Neutrophil (primary cell): Measurements from ENCODE around the gene LRP2.

ENCODE experiments used
- H3K27ac ChIP-seq: fragments of 200-600 bp; sonication (generic); 2 replicates; pipeline ENCODE4 v1.5.1; 2016; ENCODE audit warnings: mild to moderate bottlenecking, moderate library complexity
- H3K27me3 ChIP-seq: fragments of 200-600 bp; sonication (generic); 2 replicates; pipeline ENCODE4 v1.6.0; 2016; ENCODE audit warnings: mild to moderate bottlenecking
- H3K36me3 ChIP-seq: fragments of 200-600 bp; sonication (generic); 2 replicates; pipeline ENCODE4 v1.5.1; 2017
- H3K4me1 ChIP-seq, 2 experiments: fragments of 200-600 bp in 1 of 2; sonication (generic) in 1 of 2; 1 replicate in 1 of 2; 2 replicates in 1 of 2; pipeline versions ENCODE4 v1.5.1 to v1.6.1; 2013 to 2016; ENCODE audit warnings: low read depth in 1 of 2, low read length in 1 of 2, mild to moderate bottlenecking in 1 of 2, moderate library complexity in 1 of 2; ENCODE audit not compliant: control insufficient read depth in 1 of 2, insufficient read depth in 1 of 2
- H3K4me3 ChIP-seq, 2 experiments: fragments of 200-600 bp in 1 of 2; sonication (generic) in 1 of 2; 1 replicate in 1 of 2; 2 replicates in 1 of 2; pipeline ENCODE4 v1.5.1; 2013 to 2016; ENCODE audit warnings: low read depth in 1 of 2, low read length in 1 of 2, mild to moderate bottlenecking in 1 of 2, moderate library complexity in 1 of 2
- H3K9me3 ChIP-seq: fragments of 200-600 bp; sonication (generic); 2 replicates; pipeline ENCODE4 v1.5.1; 2016
- TF ChIP-seq, protein P1 (sequence below): fragments of 200-600 bp; sonication (generic); IDR thresholded peaks from 2 replicates; pipeline ENCODE4 v1.5.1; 2016; ENCODE audit warnings: antibody characterized with exemption

The LRP2 gene

DNA sequence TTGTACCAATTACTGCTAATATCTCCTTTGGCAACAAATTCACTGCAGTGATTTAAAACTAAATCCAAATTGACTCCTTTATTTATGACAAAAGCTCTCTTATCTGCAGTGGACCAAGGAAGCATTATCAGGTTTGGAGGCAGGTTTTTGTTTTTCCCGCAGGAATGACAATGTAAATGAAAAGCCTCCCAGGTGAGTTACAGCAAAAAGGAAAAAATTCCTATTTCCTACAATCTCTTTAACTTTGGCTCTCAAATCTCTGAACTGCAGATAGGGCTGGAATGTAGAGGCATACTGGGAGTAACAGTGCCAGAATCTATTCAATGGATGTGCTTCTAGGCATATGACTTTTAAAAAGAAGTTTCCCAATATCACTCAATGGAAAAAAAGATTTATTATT is 28.9 kb upstream of the LRP2 start:
- Histone ChIP-seq H3K4me3 (no peak overlapping the region), H3K27ac (no peak overlapping the region)

DNA sequence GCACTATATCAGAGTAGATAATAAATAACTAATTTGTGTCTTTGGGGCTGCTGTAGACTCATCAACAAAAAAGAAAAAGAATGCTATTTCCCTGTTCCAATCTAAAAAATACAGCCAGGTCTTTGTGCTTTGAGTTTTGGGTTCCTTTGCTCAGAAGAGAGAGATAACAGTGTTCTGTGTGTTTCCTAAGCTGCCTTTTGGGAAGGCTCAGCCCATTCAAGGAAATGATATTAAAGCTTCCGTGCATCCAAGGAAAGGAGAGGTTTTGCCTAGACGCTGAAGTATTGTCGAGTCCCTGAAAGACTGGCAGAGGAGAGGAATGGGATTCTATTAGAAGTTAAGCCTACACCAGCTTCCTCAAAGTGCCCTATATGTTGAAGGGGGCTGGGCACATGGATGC is 25.8 kb upstream of the LRP2 start:
- Histone ChIP-seq H3K4me1 (no peaks in the 10 kb centered on the region), H3K27me3 (peaks cover 3% of the 10 kb centered on the region), H3K27ac (no peak overlapping the region), H3K4me3 (no peak overlapping the region), H3K36me3 (no peaks in the 10 kb centered on the region), H3K9me3 (no peaks in the 10 kb centered on the region)
- TF ChIP-seq, protein P1, sequence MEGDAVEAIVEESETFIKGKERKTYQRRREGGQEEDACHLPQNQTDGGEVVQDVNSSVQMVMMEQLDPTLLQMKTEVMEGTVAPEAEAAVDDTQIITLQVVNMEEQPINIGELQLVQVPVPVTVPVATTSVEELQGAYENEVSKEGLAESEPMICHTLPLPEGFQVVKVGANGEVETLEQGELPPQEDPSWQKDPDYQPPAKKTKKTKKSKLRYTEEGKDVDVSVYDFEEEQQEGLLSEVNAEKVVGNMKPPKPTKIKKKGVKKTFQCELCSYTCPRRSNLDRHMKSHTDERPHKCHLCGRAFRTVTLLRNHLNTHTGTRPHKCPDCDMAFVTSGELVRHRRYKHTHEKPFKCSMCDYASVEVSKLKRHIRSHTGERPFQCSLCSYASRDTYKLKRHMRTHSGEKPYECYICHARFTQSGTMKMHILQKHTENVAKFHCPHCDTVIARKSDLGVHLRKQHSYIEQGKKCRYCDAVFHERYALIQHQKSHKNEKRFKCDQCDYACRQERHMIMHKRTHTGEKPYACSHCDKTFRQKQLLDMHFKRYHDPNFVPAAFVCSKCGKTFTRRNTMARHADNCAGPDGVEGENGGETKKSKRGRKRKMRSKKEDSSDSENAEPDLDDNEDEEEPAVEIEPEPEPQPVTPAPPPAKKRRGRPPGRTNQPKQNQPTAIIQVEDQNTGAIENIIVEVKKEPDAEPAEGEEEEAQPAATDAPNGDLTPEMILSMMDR = no peak

More for the DNA sequence above, 28.9 kb upstream of the LRP2 start:
- no peaks in the 10 kb centered on the region for H3K36me3 ChIP-seq
- peaks cover 3% of the 10 kb centered on the region for H3K27me3 ChIP-seq
- no peaks in the 10 kb centered on the region for H3K4me1 ChIP-seq
- H3K9me3 ChIP-seq = no peaks in the 10 kb centered on the region
- TF ChIP-seq, protein P1 = no peak

DNA sequence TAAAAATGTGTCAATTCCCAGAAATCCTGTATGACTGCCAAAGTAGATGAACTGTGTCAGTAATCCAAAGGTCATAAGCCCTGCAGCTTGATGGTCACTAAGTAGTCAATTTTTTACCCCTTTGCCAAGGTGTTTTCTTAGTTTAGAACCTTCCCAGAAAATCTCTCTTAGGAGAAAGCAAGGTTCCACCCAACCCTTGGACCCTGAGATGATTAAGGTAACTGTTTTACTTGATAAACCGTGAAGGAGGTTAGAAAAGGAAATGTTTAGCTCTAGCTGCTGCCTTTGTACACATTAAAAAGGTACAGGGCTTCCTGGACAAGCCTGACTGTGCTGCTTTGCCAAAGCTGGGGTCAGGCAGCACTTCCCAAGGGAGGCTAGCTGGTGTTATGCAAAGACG is 24.4 kb upstream of the LRP2 start:
- Histone ChIP-seq H3K27ac (no peak overlapping the region), H3K27me3 (peaks cover 3% of the 10 kb centered on the region), H3K9me3 (no peaks in the 10 kb centered on the region), H3K4me1 (no peaks in the 10 kb centered on the region), H3K4me3 (no peak overlapping the region), H3K36me3 (no peaks in the 10 kb centered on the region)
- TF ChIP-seq, protein P1 = no peak

DNA sequence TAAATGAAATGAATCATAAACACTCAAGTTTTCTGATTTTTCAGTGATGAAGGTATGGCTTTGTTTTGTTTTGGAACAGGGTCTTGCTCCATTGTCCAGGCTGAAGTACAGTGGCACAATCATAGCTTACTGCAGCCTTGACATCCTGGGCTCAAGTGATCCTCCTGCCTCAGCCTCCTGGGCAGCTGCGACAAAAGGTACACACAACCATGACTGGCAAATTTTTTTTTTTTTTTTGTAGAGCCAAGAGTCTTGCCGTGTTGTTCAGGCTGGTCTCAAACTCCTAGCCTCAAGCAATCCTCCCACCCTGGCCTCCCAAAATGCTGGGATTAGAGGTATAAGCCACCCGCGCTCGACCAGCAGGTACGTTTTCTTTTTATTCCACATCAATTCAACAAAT is 22.5 kb upstream of the LRP2 start:
- no peaks in the 10 kb centered on the region for H3K36me3 ChIP-seq
- H3K9me3 ChIP-seq = no peaks in the 10 kb centered on the region
- H3K4me1 ChIP-seq = no peaks in the 10 kb centered on the region
- H3K4me3 ChIP-seq = no peak overlapping the region
- H3K27ac ChIP-seq = no peak overlapping the region
- H3K27me3 ChIP-seq = peaks cover 3% of the 10 kb centered on the region
- TF ChIP-seq, protein P1 = no peak

DNA sequence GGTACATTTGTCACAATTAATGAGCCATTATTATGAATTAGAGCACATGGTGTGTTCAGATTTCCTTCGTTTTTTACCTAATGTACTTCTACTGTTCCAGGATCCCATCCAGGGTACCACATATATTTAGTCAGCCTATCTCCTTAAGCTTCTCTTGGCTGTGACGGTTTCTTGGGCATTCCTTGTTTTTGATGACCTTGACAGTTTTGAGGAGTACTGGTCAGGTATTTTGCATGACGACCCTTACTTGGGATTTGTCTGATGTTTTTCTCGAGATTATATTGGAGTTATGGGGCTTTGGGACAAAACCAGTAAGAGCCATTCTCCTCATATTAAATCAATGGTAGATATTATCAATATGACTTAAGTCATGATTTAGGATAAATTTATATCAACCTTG is 10.2 kb upstream of the LRP2 start:
- TF ChIP-seq, protein P1 = no peak
- Histone ChIP-seq H3K4me3 (no peak overlapping the region), H3K27me3 (peaks cover 37% of the 10 kb centered on the region), H3K9me3 (no peaks in the 10 kb centered on the region), H3K4me1 (no peaks in the 10 kb centered on the region), H3K36me3 (no peaks in the 10 kb centered on the region), H3K27ac (no peak overlapping the region)

DNA sequence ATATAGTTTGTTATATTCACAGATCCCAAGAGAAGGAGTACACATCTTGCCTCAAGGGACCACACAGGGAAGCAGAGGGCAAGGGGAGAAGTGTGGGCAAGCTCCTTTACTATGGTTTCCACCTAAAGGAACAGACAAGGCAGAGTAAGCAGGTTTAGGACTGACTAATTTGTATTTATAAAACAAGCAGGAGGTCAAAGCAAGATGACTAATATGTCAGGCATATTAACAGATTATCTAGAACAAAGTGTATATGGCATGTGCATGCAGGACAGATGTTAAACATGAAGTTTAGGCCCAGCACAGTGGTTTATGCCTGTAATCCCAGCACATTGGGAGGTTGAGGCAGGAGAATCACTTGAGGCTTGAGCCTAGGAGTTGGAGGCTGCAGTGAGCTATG is 3.7 kb upstream of the LRP2 start:
- Histone ChIP-seq H3K36me3 (no peaks in the 10 kb centered on the region), H3K9me3 (no peaks in the 10 kb centered on the region), H3K4me1 (peaks cover 40 to 41% of the 10 kb centered on the region in 2 experiments), H3K27ac (no peak overlapping the region), H3K4me3 (no peak overlapping the region), H3K27me3 (peaks cover 54% of the 10 kb centered on the region)
- TF ChIP-seq, protein P1 = no peak
